GM10266 (cell line): ENCODE results near the gene SPTBN1.
A peak's percentile ranks its signal among the peaks of the same experiment; 100 is the strongest.
"Not testable (repeated sequence)": the region's sequence is repeated elsewhere in the genome, so short reads cannot be mapped to it uniquely, and the experiment has no call there.

ENCODE experiments used
- DNase-seq: peaks from one replicate; pipeline ENCODE4 v3.0.0; 2012; ENCODE audit errors: extremely low spot score
- TF ChIP-seq, protein P1 (sequence below): IDR thresholded peaks from 2 replicates; pipeline ENCODE4 v1.5.1; 2012; ENCODE audit warnings: mild to moderate bottlenecking, low read depth; ENCODE audit not compliant: control insufficient read depth, insufficient read depth; ENCODE audit errors: missing control alignments

The SPTBN1 gene

DNA sequence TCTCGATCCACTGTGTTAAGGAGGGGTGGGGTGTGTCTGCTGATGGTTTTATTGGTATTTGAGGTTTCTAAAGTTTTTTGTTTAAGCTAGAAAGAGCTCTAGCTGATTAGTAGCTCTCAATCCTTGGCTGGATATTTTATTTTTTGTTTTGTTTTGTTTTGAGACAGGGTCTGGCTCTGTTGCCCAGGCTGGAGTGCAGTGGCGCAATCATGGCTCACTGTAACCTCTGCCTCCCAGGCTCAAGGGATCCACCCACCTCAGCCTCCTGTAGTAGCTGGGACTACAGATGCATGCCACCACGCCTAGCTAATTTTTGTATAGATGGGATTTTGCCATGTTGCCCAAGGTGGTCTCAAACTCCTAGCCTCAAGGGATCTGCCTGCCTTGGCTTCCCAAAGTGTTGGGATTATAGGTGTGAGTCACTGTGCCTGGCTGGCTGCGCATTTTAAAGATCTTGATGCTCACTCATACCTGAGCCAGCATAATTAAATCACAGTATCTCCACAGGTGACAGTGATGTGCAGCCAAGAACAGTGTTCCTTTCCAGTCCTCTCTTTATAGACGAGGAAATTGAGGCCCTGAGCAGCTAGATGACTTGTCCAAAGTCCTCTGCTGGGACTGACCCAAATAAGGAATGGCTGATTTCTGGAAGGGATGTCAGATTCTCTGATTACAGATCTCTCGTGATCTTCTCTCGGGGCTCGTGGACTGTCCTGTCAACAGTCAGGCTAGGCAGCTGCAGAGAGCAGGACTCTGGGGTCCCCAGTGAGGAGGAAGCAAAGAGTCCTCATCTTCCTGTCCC is 44.5 kb downstream of the SPTBN1 start:
- no peak for DNase-seq
- TF ChIP-seq, protein P1, sequence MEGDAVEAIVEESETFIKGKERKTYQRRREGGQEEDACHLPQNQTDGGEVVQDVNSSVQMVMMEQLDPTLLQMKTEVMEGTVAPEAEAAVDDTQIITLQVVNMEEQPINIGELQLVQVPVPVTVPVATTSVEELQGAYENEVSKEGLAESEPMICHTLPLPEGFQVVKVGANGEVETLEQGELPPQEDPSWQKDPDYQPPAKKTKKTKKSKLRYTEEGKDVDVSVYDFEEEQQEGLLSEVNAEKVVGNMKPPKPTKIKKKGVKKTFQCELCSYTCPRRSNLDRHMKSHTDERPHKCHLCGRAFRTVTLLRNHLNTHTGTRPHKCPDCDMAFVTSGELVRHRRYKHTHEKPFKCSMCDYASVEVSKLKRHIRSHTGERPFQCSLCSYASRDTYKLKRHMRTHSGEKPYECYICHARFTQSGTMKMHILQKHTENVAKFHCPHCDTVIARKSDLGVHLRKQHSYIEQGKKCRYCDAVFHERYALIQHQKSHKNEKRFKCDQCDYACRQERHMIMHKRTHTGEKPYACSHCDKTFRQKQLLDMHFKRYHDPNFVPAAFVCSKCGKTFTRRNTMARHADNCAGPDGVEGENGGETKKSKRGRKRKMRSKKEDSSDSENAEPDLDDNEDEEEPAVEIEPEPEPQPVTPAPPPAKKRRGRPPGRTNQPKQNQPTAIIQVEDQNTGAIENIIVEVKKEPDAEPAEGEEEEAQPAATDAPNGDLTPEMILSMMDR, result no peak

DNA sequence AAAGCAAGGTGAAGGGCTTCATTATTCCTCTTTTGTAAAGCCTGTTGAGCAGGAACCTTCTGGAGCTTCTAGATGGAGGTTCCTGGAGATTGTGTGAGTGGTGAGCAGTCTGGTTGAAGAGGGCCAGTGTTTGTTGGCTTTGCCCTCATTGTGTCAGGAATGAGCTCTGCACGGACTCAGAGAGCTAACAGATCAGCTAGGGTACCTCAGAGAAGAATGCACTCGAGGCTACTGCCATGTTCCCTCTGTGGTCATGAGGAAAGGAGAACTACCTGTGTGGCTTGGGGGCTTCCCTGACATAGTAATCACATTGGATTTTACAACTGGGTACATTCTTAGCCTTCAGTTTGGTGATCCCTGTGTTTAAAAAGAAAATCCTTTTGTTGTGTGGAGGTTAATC is 46.6 kb downstream of the SPTBN1 start:
- TF ChIP-seq, protein P1, result no peak
- no peak for DNase-seq

DNA sequence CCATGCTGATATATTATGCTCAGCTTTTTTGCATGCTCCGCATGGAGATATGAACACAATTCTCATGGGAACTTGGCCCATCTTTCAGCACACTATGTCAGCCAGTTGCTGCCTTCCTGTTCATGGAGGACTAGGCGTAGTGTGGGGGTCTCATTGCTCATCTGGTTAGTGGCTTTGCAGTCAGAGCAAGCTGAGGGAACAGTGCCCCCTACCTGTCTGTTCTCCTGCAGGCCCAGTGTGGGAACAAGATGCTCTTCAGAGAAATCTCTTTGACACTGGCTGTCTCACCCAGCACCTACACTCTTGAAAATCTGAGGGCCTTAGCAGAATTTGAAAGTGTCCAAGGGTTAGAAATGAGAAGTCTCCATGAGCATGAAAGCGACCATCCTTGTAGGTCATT is 47.1 kb downstream of the SPTBN1 start:
- DNase-seq, result peak; percentile 47
- TF ChIP-seq, protein P1, result peak; percentile 71

DNA sequence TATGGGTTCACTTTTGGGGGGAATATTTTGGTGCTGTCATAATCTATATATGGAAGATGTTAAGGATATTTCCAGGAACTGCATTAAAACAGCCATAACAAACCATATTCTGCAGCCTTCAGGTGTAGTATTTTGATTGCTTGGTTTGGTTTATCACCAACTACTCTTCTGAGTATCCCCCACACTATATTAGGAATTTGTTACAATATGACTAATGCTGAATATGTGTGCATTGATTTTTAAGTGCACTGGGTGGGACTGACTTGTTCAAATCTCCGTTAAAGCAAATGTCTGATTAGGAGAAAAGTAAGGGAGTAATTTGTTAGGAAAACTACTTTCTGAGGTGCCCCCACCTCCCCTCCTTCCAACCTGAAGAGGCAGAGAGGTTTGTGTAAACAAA is 47.7 kb downstream of the SPTBN1 start:
- TF ChIP-seq, protein P1, result no peak
- no peak for DNase-seq

DNA sequence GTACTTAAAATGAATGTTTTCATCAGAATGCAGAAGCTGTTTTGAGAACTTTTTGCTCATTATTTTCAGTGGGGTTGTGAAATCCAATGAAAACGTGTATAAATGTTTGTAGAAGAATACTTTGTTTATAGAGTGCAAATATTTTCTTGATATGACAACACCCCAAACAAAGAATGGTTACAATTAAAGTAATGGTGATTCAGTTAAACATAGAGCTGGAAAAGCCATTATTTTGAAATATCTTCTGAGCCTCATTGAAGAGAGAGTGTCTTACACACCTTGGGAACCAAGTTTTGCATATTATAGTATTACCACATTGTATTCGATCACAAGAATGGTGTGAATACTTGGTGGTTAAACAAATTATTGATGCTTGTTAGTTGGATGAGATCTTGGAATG is 48.7 kb downstream of the SPTBN1 start:
- DNase-seq, result no peak
- TF ChIP-seq, protein P1, result no peak

DNA sequence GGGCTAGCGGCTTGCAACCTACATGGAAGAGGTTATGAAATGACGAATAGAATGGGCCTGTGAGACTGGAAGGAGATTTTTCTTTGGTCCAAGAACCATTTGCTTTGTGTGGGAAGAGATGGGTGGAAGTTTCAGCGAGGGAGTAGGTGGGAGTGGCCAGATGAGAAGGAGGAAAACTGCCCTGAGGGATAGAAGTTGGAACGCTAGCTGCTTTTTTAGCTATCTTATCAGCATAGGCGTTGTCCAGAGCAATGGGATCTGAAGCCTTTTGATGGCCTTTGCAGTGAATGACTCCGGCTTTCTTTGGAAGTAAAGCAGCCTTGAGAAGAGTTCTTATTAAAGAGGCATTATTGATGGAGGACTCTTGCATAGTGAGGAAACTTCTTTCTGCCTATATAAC is 52.4 kb downstream of the SPTBN1 start:
- TF ChIP-seq, protein P1, result no peak
- DNase-seq, result no peak

DNA sequence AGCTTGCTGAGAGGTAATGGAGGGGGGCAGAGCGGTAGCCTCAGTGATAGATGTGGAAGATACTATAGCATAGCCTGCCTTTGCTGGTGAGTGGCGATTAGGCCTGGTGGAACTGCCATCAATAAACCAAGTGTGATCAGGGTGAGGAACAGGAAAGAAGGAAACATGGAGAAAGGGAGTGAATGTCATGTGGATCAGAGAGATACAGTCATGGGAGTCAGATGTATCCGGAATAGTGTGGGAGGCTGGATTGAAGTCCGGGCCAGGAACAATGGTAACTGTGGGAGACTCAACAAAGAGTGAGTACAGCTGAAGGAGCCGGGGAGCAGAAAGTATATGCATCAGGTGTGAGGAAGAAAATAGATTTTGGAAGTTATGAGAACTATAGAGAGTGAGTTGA is 52.9 kb downstream of the SPTBN1 start:
- DNase-seq, result not testable (repeated sequence)

DNA sequence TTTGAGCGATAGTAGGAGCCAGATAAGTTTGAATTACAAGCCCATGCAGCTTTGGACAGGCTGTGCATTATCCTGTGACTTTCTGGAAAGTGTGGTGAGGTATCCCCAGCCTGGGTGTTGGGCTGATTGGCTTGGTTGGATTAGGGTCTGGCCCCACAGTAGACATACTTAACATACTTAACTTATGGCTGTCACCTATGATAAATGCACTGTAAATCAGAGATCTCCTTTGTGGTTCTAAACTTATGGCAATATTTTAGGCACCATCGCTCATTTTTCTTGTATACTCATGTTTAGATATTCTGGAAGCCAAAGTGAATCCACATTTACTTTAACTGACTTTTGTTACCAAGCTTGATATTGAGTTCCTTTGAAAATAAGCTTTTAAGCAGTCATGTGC is 54.8 kb downstream of the SPTBN1 start:
- TF ChIP-seq, protein P1, result no peak
- DNase-seq, result no peak
